Heart right ventricle (tissue), 16 donors: ENCODE results near the gene TMTC1. TPM values are rescaled to one million over a fixed set of nuclear protein-coding genes. Genes with fewer than 3 reads are reported as not detected.

ENCODE experiments used
- ATAC-seq, 8 donors: fragments of 200-7000 bp; cut with Tn5 transposase; one replicate each; pipeline ENCODE4 v1.9.1; 2020; ENCODE audit warnings: mild to moderate bottlenecking in 8 of 8, moderate library complexity in 8 of 8, moderate number of reproducible peaks in 1 of 8
- DNase-seq, 2 donors: peaks; one replicate each; pipeline ENCODE4 v3.0.0-alpha.2; 2020
- H3K27ac ChIP-seq, 10 donors: fragments of 200-600 bp; sonication (generic) in 2 of 10; one replicate each; pipeline versions ENCODE4 v1.5.0 to v1.8.0; 2020 to 2022; ENCODE audit warnings: mild to moderate bottlenecking in 3 of 10
- H3K27me3 ChIP-seq, 7 donors: fragments of 200-600 bp; one replicate each; pipeline ENCODE4 v1.8.0; 2021 to 2022; ENCODE audit warnings: mild to moderate bottlenecking in 2 of 7
- H3K36me3 ChIP-seq, 9 donors: fragments of 200-600 bp; sonication (generic) in 1 of 9; one replicate each; pipeline versions ENCODE4 v1.5.0 to v1.8.0; 2020 to 2022; ENCODE audit warnings: mild to moderate bottlenecking in 2 of 9
- H3K4me1 ChIP-seq, 9 donors: fragments of 200-600 bp; sonication (generic) in 1 of 9; one replicate each; pipeline versions ENCODE4 v1.5.0 to v1.8.0; 2020 to 2022; ENCODE audit warnings: mild to moderate bottlenecking in 4 of 9
- H3K4me3 ChIP-seq, 10 donors: fragments of 200-600 bp; sonication (generic) in 2 of 10; one replicate each; pipeline versions ENCODE4 v1.5.0 to v1.8.0; 2020 to 2022; ENCODE audit warnings: mild to moderate bottlenecking in 7 of 10, moderate library complexity in 2 of 10
- H3K9me3 ChIP-seq, 11 donors: fragments of 200-600 bp in 10 of 11; sonication (generic) in 2 of 11; one replicate each; pipeline versions ENCODE4 v1.5.0 to v1.8.0; 2013 to 2022; ENCODE audit warnings: mild to moderate bottlenecking in 2 of 11, control low read depth in 1 of 11, moderate library complexity in 1 of 11
- WGBS, 2 donors: extraction: QIAGEN DNeasy Blood & Tissue Kit; methylation state at CpG; one replicate each; pipeline ENCODE4 v1.1.7; 2013; ENCODE audit warnings: inconsistent platforms in 1 of 2; 5-methylcytosine and 5-hydroxymethylcytosine counted together
- intact Hi-C, 10 donors: fragments of 100-400 bp; cut with DNase I; formaldehyde crosslinking; loops; one replicate each; pipeline versions ENCODE4 v1.11.1 to v1.14.2; 2022
- polyA plus RNA-seq, 2 donors: library from polyadenylated mRNA; stranded (reverse); fragments of 200-250 nt; gene quantifications; one replicate each; pipeline ENCODE4 v1.2.3, GENCODE V29; 2013
- total RNA-seq, 10 donors: library from RNA; stranded (reverse); fragmentation: NEBNext Ultra II Directional in 3 of 10; extraction: Animal tissue kit (Norgen Biotek cat#: 25700) in 3 of 10; gene quantifications; one replicate each; pipeline versions ENCODE4 v1.2.1 to v1.2.4, GENCODE V29; 2021 to 2023
- TF ChIP-seq, protein P1 (sequence below), 9 donors: fragments of 200-600 bp; sonication (generic) in 2 of 9; IDR thresholded peaks; one replicate each; pipeline versions ENCODE4 v1.5.0 to v1.8.0; 2021 to 2022; ENCODE audit warnings: antibody characterized with exemption in 9 of 9, mild to moderate bottlenecking in 5 of 9, moderate library complexity in 1 of 9
- donor health status: Arrhythmogenic right ventricular cardiomyopathy.
- donor health status: ischemic (EF 13 %, LVEDD 7.1; RV severe dilation, severe dysfunction).
- donor health status: healthy with polysubstance abuse.
- donor health status: DM: no; HTN: yes; CAD: no.
- donor health status: DM: no; HTN: no; CAD: no.
- donor health status: ischemic (EF 25% LVEDD 6.9; RV normal size, moderate dysfunction).
- donor health status: ischemic (EF 25% LVEDD 5.7; RV mildly dilated, moderate dysfunction).
- donor health status: healthy.
- donor health status: DM: yes; HTN: yes; CAD: no.
- donor health status: Ischemic cardiomyopathy.
- donor health status: ischemic (EF 35%, LVEDD 5.7; RV mildly dilated, moderate dysfunction).
- donor health status: nonischemic (EF 11% LVEDD 7.7; RV severe dilation, severe dysfunction).
- donor health status: DM: yes; HTN: yes; CAD: no.
- donor health status: PGD.
- donor health status: ischemic (EF 29% LVEDD 5.4; RV normal size, mild dysfunction).
- donor health status: nonischemic (EF 23%, LVEDD 6.1; RV moderate dilation, normal function).

Gene TMTC1
- total and polyA plus RNA-seq, 12 donors: 9.6 to 54.2 (median 22.9) TPM

DNA sequence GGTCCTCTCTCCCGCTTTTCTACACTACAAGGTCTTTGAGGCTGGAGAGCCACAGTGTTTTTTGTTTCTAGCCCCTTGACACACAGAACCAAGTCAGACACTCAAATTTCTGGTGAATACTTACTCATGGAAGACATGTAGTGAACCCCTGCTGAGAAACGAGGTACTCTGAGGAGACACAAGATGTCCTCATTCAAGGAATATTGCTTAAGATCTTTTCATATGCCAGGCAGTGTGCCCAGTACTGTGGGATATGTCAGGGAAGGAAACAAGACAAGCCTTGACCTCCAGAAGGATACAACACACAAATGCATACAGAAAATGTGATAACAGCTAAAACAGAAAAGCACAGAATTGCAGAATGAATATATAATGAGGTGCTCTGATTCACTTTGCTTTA, 75.9 kb downstream of the TMTC1 start:
- no peaks in the 10 kb centered on the region for H3K27me3 ChIP-seq
- no peak for DNase-seq
- H3K27ac ChIP-seq: no peak overlapping the region
- H3K4me3 ChIP-seq: no peak overlapping the region
- H3K4me1 ChIP-seq: peaks cover 2 to 56% (median 26%) of the 10 kb centered on the region in 9 donors
- peaks cover 0 to 12% (median 0%) of the 10 kb centered on the region in 9 donors for H3K36me3 ChIP-seq
- no peaks in the 10 kb centered on the region for H3K9me3 ChIP-seq
- ATAC-seq: no peak
- intact Hi-C loops: no loop called here
- 88 to 92% methylated on average over 2 of the region's 2 CpGs for WGBS, 2 donors
- TF ChIP-seq, protein P1, sequence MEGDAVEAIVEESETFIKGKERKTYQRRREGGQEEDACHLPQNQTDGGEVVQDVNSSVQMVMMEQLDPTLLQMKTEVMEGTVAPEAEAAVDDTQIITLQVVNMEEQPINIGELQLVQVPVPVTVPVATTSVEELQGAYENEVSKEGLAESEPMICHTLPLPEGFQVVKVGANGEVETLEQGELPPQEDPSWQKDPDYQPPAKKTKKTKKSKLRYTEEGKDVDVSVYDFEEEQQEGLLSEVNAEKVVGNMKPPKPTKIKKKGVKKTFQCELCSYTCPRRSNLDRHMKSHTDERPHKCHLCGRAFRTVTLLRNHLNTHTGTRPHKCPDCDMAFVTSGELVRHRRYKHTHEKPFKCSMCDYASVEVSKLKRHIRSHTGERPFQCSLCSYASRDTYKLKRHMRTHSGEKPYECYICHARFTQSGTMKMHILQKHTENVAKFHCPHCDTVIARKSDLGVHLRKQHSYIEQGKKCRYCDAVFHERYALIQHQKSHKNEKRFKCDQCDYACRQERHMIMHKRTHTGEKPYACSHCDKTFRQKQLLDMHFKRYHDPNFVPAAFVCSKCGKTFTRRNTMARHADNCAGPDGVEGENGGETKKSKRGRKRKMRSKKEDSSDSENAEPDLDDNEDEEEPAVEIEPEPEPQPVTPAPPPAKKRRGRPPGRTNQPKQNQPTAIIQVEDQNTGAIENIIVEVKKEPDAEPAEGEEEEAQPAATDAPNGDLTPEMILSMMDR (IDR thresholded peaks at IDR 0.05): no peak

DNA sequence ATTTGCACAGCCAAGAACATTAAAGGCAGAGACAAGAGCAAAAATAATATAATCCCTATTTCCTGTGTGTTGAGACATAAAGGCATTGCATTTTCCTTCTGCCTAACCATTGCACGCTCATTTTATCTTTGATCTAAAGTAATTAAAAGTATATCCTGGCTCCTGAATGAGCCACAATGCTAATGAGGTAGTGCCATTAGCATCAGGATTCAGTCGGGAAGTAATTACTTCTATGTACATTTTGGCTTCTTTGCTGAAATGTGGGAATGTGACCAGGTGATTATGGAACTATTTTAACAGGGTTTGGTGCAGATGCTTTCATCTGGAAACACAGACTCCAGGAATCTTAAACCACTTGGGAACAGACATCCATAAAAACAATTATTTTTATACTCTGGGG, 77.4 kb downstream of the TMTC1 start:
- H3K27me3 ChIP-seq: no peaks in the 10 kb centered on the region
- ATAC-seq (no peak), DNase-seq (no peak)
- TF ChIP-seq, protein P1 (IDR thresholded peaks at IDR 0.05): no peak
- no peaks in the 10 kb centered on the region for H3K9me3 ChIP-seq
- intact Hi-C loops: no loop called here
- H3K4me3 ChIP-seq: no peak overlapping the region
- WGBS, 2 donors: 50 to 68% methylated on average over 2 of the region's 2 CpGs
- H3K4me1 ChIP-seq: peaks cover 2 to 50% (median 26%) of the 10 kb centered on the region in 9 donors
- no peak overlapping the region for H3K27ac ChIP-seq
- peaks cover 0 to 12% (median 0%) of the 10 kb centered on the region in 9 donors for H3K36me3 ChIP-seq

DNA sequence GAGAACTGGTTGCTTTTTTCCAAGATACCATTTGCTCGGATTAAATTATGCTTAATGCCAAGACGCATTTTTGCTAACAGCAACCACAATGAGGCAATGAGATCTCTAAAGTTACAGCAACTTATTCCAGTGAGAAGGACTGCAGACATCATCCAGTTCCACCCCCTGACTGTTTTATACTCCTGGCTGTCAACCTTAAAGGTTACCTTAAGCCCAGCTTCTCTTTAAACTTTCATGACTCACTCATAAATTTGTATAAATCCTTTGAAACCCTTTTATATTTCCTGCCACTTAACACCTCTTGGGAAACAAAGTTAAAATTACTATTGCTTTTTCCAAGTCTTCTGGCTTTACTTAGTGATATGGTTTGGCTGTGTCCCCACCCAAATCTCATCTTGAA, 80.2 kb downstream of the TMTC1 start:
- Histone ChIP-seq H3K27ac (no peak overlapping the region), H3K9me3 (no peaks in the 10 kb centered on the region), H3K4me3 (no peak overlapping the region), H3K36me3 (peaks cover 0 to 12% (median 0%) of the 10 kb centered on the region in 9 donors), H3K4me1 (peaks cover 0 to 33% (median 14%) of the 10 kb centered on the region in 9 donors), H3K27me3 (no peaks in the 10 kb centered on the region)
- intact Hi-C loops: no loop called here
- ATAC-seq (no peak), DNase-seq (no peak)
- 69 to 74% methylated on average over 2 of the region's 2 CpGs for WGBS, 2 donors
- TF ChIP-seq, protein P1 (IDR thresholded peaks at IDR 0.05): no peak

DNA sequence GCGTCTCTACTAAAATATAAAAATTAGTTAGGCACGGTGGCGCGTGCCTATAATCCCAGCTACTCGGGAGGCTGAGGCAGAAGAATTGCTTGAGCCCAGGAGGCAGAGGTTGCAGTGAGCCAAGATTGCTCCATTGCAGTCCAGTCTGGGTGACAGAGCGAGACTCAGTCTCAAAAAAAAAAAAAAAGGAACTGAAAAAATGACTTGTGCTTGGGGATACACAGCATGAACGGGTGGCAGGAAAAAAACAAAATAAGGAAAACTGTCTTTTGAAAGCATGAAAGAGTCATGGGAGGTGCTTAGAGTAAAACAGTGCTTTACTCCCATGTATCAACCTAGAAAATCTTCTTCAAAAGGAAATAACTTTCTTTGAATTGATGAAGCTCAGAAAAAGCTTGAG, 80.8 kb downstream of the TMTC1 start:
- whole genome bisulfite sequencing, 2 donors: 93 to 96% methylated on average over 7 of the region's 7 CpGs
- H3K9me3 ChIP-seq: no peaks in the 10 kb centered on the region
- intact Hi-C loops: no loop called here
- DNase-seq (no peak), ATAC-seq (no peak)
- H3K27ac ChIP-seq: no peak overlapping the region
- TF ChIP-seq, protein P1 (IDR thresholded peaks at IDR 0.05): no peak
- no peak overlapping the region for H3K4me3 ChIP-seq
- H3K36me3 ChIP-seq: peaks cover 0 to 12% (median 0%) of the 10 kb centered on the region in 9 donors
- no peaks in the 10 kb centered on the region for H3K27me3 ChIP-seq
- H3K4me1 ChIP-seq: peaks cover 0 to 32% (median 14%) of the 10 kb centered on the region in 9 donors
